ENCODE measurements around the gene CITED1. TPM values are rescaled to one million over a fixed set of nuclear protein-coding genes. Genes with fewer than 3 reads are reported as not detected.

Gene CITED1
- total RNA-seq, 2 experiments from 2014 or later: not detected

Other genes starting within 250 kb of the CITED1 start
- gene RTL5, start 174.0 kb downstream of the CITED1 start, total RNA-seq: under 1 TPM; 0.07 to 0.15 TPM
- gene PIN4, start 124.2 kb downstream of the CITED1 start, total RNA-seq: 1 to 10 TPM; 5.1 to 5.4 TPM
- gene ERCC6L, start 66.9 kb downstream of the CITED1 start, total RNA-seq: 10 to 100 TPM; 12.0 to 12.7 TPM
- 100 to 1,000 TPM; 937 to 973 TPM for gene RPS4X, start 28.7 kb downstream of the CITED1 start, total RNA-seq